ENCODE data around the gene PPP1R17. TPM values are rescaled to one million over a fixed set of nuclear protein-coding genes. Genes with fewer than 3 reads are reported as not detected.

Gene PPP1R17
- total RNA-seq, 1 donor from 2014 or later = 3.9 TPM

- H3K36me3 Mint-ChIP-seq = no peaks in the 10 kb centered on the region
- H3K27ac Mint-ChIP-seq = no peak overlapping the region
- H3K27me3 Mint-ChIP-seq = peaks cover 29% of the 10 kb centered on the region
- H3K9me3 Mint-ChIP-seq = no peaks in the 10 kb centered on the region
- H3K4me3 Mint-ChIP-seq = no peak overlapping the region
- TF ChIP-seq, protein P1, sequence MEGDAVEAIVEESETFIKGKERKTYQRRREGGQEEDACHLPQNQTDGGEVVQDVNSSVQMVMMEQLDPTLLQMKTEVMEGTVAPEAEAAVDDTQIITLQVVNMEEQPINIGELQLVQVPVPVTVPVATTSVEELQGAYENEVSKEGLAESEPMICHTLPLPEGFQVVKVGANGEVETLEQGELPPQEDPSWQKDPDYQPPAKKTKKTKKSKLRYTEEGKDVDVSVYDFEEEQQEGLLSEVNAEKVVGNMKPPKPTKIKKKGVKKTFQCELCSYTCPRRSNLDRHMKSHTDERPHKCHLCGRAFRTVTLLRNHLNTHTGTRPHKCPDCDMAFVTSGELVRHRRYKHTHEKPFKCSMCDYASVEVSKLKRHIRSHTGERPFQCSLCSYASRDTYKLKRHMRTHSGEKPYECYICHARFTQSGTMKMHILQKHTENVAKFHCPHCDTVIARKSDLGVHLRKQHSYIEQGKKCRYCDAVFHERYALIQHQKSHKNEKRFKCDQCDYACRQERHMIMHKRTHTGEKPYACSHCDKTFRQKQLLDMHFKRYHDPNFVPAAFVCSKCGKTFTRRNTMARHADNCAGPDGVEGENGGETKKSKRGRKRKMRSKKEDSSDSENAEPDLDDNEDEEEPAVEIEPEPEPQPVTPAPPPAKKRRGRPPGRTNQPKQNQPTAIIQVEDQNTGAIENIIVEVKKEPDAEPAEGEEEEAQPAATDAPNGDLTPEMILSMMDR (conservative IDR thresholded peaks at IDR 0.05) = no peak
- H3K4me1 Mint-ChIP-seq (ENCODE audit: unreplicated experiment) = no peaks in the 10 kb centered on the region
- no peak for DNase-seq (ENCODE audit: extremely low spot score, unreplicated experiment)
Measured at GRCh38 chr7:31710171-31710570, 23.2 kb downstream of the PPP1R17 start.

- Mint-ChIP-seq H3K9me3 (peaks cover 4% of the 10 kb centered on the region), H3K27me3 (peaks cover 14% of the 10 kb centered on the region), H3K27ac (no peak overlapping the region), H3K4me3 (no peak overlapping the region), H3K36me3 (no peaks in the 10 kb centered on the region), H3K4me1 (ENCODE audit: unreplicated experiment) (no peaks in the 10 kb centered on the region)
- TF ChIP-seq, protein P1 (conservative IDR thresholded peaks at IDR 0.05) = no peak
- DNase-seq (ENCODE audit: extremely low spot score, unreplicated experiment) = no peak
Measured at GRCh38 chr7:31716355-31716754, 29.3 kb downstream of the PPP1R17 start.

DNA sequence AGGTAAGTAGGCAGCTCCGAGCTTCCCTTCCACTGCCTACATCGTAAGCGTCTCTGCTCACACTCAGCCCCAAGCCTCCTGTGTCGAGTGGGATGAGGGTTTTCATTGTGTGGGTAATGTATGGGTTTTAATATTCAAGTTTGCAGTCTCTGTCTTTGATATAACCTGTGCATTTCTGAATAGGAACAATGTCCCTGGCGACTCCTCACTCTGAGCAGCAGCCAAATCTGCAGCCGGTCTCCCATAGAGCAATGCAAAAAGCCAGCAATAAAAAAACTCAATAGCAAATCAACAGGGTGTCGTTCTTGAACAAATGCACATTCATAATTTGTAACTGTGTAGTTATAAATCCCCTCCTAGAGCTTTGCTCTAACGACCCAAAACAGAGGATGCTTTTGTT lies 33.4 kb downstream of the PPP1R17 start:
- TF ChIP-seq, protein P1 (conservative IDR thresholded peaks at IDR 0.05) = no peak
- DNase-seq (ENCODE audit: extremely low spot score, unreplicated experiment) = no peak
- H3K36me3 Mint-ChIP-seq = no peaks in the 10 kb centered on the region
- no peaks in the 10 kb centered on the region for H3K4me1 Mint-ChIP-seq (ENCODE audit: unreplicated experiment)
- H3K9me3 Mint-ChIP-seq = peaks cover 3% of the 10 kb centered on the region
- H3K4me3 Mint-ChIP-seq = no peak overlapping the region
- H3K27me3 Mint-ChIP-seq = peaks cover 3% of the 10 kb centered on the region
- no peak overlapping the region for H3K27ac Mint-ChIP-seq

- Mint-ChIP-seq H3K27ac (no peak overlapping the region), H3K4me1 (ENCODE audit: unreplicated experiment) (no peaks in the 10 kb centered on the region), H3K9me3 (no peaks in the 10 kb centered on the region), H3K36me3 (no peaks in the 10 kb centered on the region), H3K27me3 (no peaks in the 10 kb centered on the region), H3K4me3 (no peak overlapping the region)
- DNase-seq (ENCODE audit: extremely low spot score, unreplicated experiment) = no peak
- TF ChIP-seq, protein P1 (conservative IDR thresholded peaks at IDR 0.05) = no peak
Measured at GRCh38 chr7:31724696-31725095, 37.7 kb downstream of the PPP1R17 start.

DNA sequence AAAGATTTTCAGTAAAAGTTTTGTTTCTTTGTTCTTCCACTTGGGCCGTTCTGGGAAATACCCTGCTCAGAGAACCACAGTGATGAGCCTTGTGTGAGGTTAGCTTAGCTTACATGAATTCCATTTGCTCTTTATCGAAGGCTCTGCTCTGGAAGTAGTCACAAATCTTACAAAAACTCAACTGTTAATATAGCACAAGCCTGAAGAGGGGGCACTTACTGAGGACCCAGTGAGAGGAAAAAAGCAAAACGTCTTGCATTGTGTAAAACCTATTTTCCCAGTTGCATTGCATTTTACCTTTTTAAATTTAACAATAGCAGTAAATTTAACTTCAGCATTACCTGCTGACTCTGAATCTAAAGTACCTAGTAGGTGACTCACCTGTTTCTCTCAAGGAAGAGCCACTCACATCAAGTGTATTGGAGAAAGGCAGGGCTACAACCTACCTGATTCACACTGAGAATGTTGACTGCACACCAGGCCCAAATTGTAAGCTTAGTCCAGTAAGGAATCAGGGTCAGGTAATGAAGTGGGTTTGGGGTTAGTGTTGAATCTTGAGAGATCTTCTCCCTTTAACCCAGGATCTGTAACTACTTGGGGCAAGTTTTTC lies 42.3 kb downstream of the PPP1R17 start:
- no peaks in the 10 kb centered on the region for H3K36me3 Mint-ChIP-seq
- TF ChIP-seq, protein P1 (conservative IDR thresholded peaks at IDR 0.05) = no peak
- H3K27ac Mint-ChIP-seq = no peak overlapping the region
- H3K4me1 Mint-ChIP-seq (ENCODE audit: unreplicated experiment) = no peaks in the 10 kb centered on the region
- H3K9me3 Mint-ChIP-seq = no peaks in the 10 kb centered on the region
- DNase-seq (ENCODE audit: extremely low spot score, unreplicated experiment) = no peak
- H3K27me3 Mint-ChIP-seq = no peaks in the 10 kb centered on the region
- no peak overlapping the region for H3K4me3 Mint-ChIP-seq

- DNase-seq (ENCODE audit: extremely low spot score, unreplicated experiment) = no peak
- H3K27me3 Mint-ChIP-seq = peaks cover 14% of the 10 kb centered on the region
- no peak overlapping the region for H3K27ac Mint-ChIP-seq
- TF ChIP-seq, protein P1 (conservative IDR thresholded peaks at IDR 0.05) = no peak
- no peak overlapping the region for H3K4me3 Mint-ChIP-seq
- H3K36me3 Mint-ChIP-seq = no peaks in the 10 kb centered on the region
- no peaks in the 10 kb centered on the region for H3K4me1 Mint-ChIP-seq (ENCODE audit: unreplicated experiment)
- no peaks in the 10 kb centered on the region for H3K9me3 Mint-ChIP-seq
Measured at GRCh38 chr7:31734456-31734855, 47.4 kb downstream of the PPP1R17 start.
